Kidney epithelial cell (primary cell): ENCODE data around the gene RAB36. TPM values are rescaled to one million over a fixed set of nuclear protein-coding genes. Genes with fewer than 3 reads are reported as not detected.

Experiments
- DNase-seq: peaks from one replicate; pipeline ENCODE4 v3.0.0-alpha.2; 2010; ENCODE audit warnings: low read depth
- H3K27me3 ChIP-seq: 2 replicates; pipeline ENCODE4 v1.6.0; 2011; ENCODE audit warnings: low read length; ENCODE audit not compliant: control insufficient read depth, insufficient read depth
- H3K36me3 ChIP-seq: 2 replicates; pipeline ENCODE4 v1.5.1; 2011; ENCODE audit warnings: low read length; ENCODE audit not compliant: control insufficient read depth, insufficient read depth
- H3K4me3 ChIP-seq: 2 replicates; pipeline ENCODE4 v1.5.1; 2011; ENCODE audit warnings: low read depth, mild to moderate bottlenecking, control low read depth, low read length
- CTCF ChIP-seq: IDR thresholded peaks from 2 replicates; pipeline ENCODE4 v1.5.1; 2011; ENCODE audit warnings: mild to moderate bottlenecking, moderate library complexity, low read length, control low read depth, inconsistent platforms; ENCODE audit not compliant: insufficient read depth, poor library complexity, severe bottlenecking
- total RNA-seq: library from RNA; depleted of rRNA; stranded (reverse); fragments of >200 nt; gene quantifications from 2 replicates; pipeline ENCODE4 v1.2.3, GENCODE V29; 2015

Gene RAB36
- total RNA-seq, 1 donor from 2014 or later = 5.7 TPM

- H3K27me3 ChIP-seq = no peaks in the 10 kb centered on the region
- H3K36me3 ChIP-seq = no peaks in the 10 kb centered on the region
- no peak for TF ChIP-seq CTCF
- no peak for DNase-seq
- H3K4me3 ChIP-seq = no peak overlapping the region
Observed at GRCh38 chr22:23158516-23159290, 13.4 kb downstream of the RAB36 start.

GRCh38 chr22:23159291-23159630 is 14.0 kb downstream of the RAB36 start:
- DNase-seq = no peak
- TF ChIP-seq CTCF = no peak

DNA sequence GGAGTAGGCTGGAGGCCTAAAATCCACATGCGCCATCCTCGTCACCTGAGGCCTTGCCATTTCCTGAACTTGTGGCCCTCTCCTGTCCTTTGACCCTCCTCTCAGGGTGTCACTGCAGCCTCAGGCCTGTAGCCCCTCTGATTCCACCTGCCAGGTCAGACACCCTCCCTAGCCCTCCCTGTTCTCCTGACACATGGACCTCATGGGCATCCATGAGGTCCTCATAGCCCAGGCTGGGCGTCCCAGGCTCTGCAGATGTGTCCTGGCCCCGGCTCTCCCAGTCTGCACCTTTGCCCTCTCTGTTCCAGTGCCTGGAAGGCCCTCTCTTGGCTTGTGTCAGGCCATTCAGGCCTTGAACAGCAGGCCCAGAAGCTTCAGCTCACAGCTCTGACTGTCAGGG is 15.8 kb downstream of the RAB36 start:
- no peak for DNase-seq
- no peak for TF ChIP-seq CTCF
- H3K27me3 ChIP-seq = no peaks in the 10 kb centered on the region
- H3K4me3 ChIP-seq = no peak overlapping the region
- no peaks in the 10 kb centered on the region for H3K36me3 ChIP-seq

More at GRCh38 chr22:23159291-23159630, 14.0 kb downstream of the RAB36 start:
- no peaks in the 10 kb centered on the region for H3K36me3 ChIP-seq
- H3K27me3 ChIP-seq = no peaks in the 10 kb centered on the region
- H3K4me3 ChIP-seq = no peak overlapping the region

GRCh38 chr22:23161574-23161973 is 16.3 kb downstream of the RAB36 start:
- H3K36me3 ChIP-seq = no peaks in the 10 kb centered on the region
- DNase-seq = no peak
- no peak overlapping the region for H3K4me3 ChIP-seq
- TF ChIP-seq CTCF = no peak
- no peaks in the 10 kb centered on the region for H3K27me3 ChIP-seq

DNA sequence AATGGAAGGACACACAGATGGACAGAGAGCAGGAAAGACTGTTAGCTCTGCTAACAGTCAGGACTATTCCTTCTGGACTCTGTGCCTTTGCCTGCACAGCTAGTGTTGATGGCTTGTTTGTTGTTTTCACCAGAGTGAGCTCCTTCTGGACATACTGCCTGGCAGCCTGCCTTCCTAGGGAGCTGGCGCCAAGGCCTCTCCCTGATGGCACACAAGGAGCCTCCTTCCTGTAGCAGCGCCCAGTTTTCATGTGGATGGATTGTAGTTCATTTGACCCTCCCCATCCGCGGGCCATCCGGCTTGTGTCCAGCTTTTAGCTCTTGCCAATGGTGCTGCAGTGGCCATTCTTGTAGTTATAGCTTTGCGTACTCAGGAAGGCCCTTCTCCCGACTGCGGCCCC is 18.4 kb downstream of the RAB36 start:
- no peak for TF ChIP-seq CTCF
- DNase-seq = no peak
- Histone ChIP-seq H3K27me3 (peaks cover 2% of the 10 kb centered on the region), H3K36me3 (no peaks in the 10 kb centered on the region), H3K4me3 (no peak overlapping the region)

DNA sequence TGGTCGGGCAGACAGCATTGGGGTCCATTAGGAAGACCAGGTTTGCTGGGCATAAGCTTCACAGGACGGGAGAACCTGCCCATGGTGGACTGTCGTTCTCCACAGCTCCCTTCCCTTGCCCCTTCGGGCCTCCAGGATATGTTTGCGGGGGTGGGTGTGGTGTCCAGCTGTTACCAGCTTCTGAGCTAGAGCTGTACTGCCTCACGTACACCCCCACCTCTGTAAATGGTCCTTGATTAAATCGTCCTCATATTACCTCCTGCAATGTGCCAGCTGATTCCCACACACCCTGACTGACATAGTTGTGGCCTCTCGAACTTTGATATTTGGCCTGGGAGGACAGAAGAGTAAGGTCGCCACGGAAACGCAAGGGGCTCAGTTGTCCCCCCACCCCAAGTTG is 18.8 kb downstream of the RAB36 start:
- peaks cover 2% of the 10 kb centered on the region for H3K27me3 ChIP-seq
- no peak for DNase-seq
- no peak for TF ChIP-seq CTCF

More for the DNA sequence above, 18.8 kb downstream of the RAB36 start:
- H3K4me3 ChIP-seq = no peak overlapping the region
- no peaks in the 10 kb centered on the region for H3K36me3 ChIP-seq
